Stimulated activated CD4-positive, alpha-beta T cell treated with anti-CD3 and anti-CD28 coated beads, Interleukin-2, amount 100 ng/mL, for 24 hours (primary cell): ENCODE results near the gene FN3KRP.
A peak's percentile ranks its signal among the peaks of the same experiment; 100 is the strongest.

Experiments
- DNase-seq, 2 donors: peaks; one replicate each; pipeline ENCODE4 v3.0.0-alpha.2; 2020

Gene FN3KRP

GRCh38 chr17:82689077-82689476 is 27.4 kb upstream of the FN3KRP start:
- DNase-seq, result no peak

GRCh38 chr17:82690786-82691489 is 25.6 kb upstream of the FN3KRP start:
- DNase-seq, result no peak

- no peak for DNase-seq
Observed at GRCh38 chr17:82691714-82692113, 24.8 kb upstream of the FN3KRP start.

GRCh38 chr17:82692268-82692667 is 24.2 kb upstream of the FN3KRP start:
- no peak for DNase-seq

GRCh38 chr17:82693168-82693867 is 23.2 kb upstream of the FN3KRP start:
- DNase-seq, result no peak

- no peak for DNase-seq
Observed at GRCh38 chr17:82694647-82695046, 21.9 kb upstream of the FN3KRP start.

GRCh38 chr17:82696259-82696658 is 20.2 kb upstream of the FN3KRP start:
- DNase-seq, result no peak

- DNase-seq, result peak in 1 of 2 donors; percentile 32
Observed at GRCh38 chr17:82696916-82697807, 19.3 kb upstream of the FN3KRP start.

- DNase-seq, result no peak
Observed at GRCh38 chr17:82697808-82698064, 18.8 kb upstream of the FN3KRP start.

- DNase-seq, result peak; percentile 98
Observed at GRCh38 chr17:82698065-82698973, 18.2 kb upstream of the FN3KRP start, which contains the start of gene RAB40B. Gene RAB40B (minus strand): TSS chr17:82698698. CDS start chr17:82698596, 102 bp downstream.

- DNase-seq, result no peak
Observed at GRCh38 chr17:82698974-82699442, 17.5 kb upstream of the FN3KRP start.

GRCh38 chr17:82699551-82699950 is 17.0 kb upstream of the FN3KRP start:
- DNase-seq, result no peak

GRCh38 chr17:82702231-82702927 is 14.1 kb upstream of the FN3KRP start:
- no peak for DNase-seq

GRCh38 chr17:82703036-82703745 is 13.3 kb upstream of the FN3KRP start:
- no peak for DNase-seq

- no peak for DNase-seq
Observed at GRCh38 chr17:82703935-82704865, 12.3 kb upstream of the FN3KRP start.

- DNase-seq, result no peak
Observed at GRCh38 chr17:82704886-82705285, 11.6 kb upstream of the FN3KRP start.

- no peak for DNase-seq
Observed at GRCh38 chr17:82705756-82706155, 10.8 kb upstream of the FN3KRP start.

GRCh38 chr17:82709024-82709675 is 7.4 kb upstream of the FN3KRP start:
- DNase-seq, result no peak
